DND-41 (cell line): ENCODE data around the gene SMG7.

ENCODE experiments used
- EZH2 ChIP-seq: IDR thresholded peaks from 3 replicates; pipeline ENCODE4 v1.6.1; 2012; ENCODE audit warnings: borderline replicate concordance, low read depth, mild to moderate bottlenecking, moderate library complexity, low read length, inconsistent platforms; ENCODE audit not compliant: severe bottlenecking
- TF ChIP-seq, protein P1 (sequence below): IDR thresholded peaks from 2 replicates; pipeline ENCODE4 v1.5.1; 2012; ENCODE audit warnings: borderline replicate concordance, low read length, moderate library complexity, mild to moderate bottlenecking; ENCODE audit not compliant: poor library complexity, severe bottlenecking; ENCODE audit errors: extremely low read depth

- TF ChIP-seq, protein P1, sequence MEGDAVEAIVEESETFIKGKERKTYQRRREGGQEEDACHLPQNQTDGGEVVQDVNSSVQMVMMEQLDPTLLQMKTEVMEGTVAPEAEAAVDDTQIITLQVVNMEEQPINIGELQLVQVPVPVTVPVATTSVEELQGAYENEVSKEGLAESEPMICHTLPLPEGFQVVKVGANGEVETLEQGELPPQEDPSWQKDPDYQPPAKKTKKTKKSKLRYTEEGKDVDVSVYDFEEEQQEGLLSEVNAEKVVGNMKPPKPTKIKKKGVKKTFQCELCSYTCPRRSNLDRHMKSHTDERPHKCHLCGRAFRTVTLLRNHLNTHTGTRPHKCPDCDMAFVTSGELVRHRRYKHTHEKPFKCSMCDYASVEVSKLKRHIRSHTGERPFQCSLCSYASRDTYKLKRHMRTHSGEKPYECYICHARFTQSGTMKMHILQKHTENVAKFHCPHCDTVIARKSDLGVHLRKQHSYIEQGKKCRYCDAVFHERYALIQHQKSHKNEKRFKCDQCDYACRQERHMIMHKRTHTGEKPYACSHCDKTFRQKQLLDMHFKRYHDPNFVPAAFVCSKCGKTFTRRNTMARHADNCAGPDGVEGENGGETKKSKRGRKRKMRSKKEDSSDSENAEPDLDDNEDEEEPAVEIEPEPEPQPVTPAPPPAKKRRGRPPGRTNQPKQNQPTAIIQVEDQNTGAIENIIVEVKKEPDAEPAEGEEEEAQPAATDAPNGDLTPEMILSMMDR: no peak
- TF ChIP-seq EZH2: no peak
Observed at GRCh38 chr1:183567584-183567983, 95.3 kb downstream of the SMG7 start.
